HG03103 (cell line): Measurements from ENCODE around the gene GUCA2B.

Source experiments
- ATAC-seq: cut with Tn5 transposase; IDR thresholded peaks from one replicate; pipeline ENCODE4 v1.9.1; 2021; ENCODE audit warnings: low read depth; ENCODE audit not compliant: unreplicated experiment

Gene GUCA2B

GRCh38 chr1:42152907-42153600 is at the start of gene GUCA2B:
GUCA2B (plus strand) TSS chr1:42153410; CDS start chr1:42153451, 41 bp downstream.
- ATAC-seq = no peak

GRCh38 chr1:42105025-42105424 is 48.2 kb upstream of the GUCA2B start:
- ATAC-seq = no peak

GRCh38 chr1:42108309-42108708 is 44.9 kb upstream of the GUCA2B start:
- ATAC-seq = no peak

GRCh38 chr1:42109600-42109999 is 43.6 kb upstream of the GUCA2B start:
- no peak for ATAC-seq

- no peak for ATAC-seq
Measured at GRCh38 chr1:42114229-42114628, 39.0 kb upstream of the GUCA2B start.

- ATAC-seq = no peak
Measured at GRCh38 chr1:42117214-42117613, 36.0 kb upstream of the GUCA2B start.

GRCh38 chr1:42118125-42118524 is 35.1 kb upstream of the GUCA2B start:
- no peak for ATAC-seq

- ATAC-seq = no peak
Measured at GRCh38 chr1:42122408-42122807, 30.8 kb upstream of the GUCA2B start.

GRCh38 chr1:42125552-42125951 is 27.7 kb upstream of the GUCA2B start:
- no peak for ATAC-seq

GRCh38 chr1:42127767-42128166 is 25.4 kb upstream of the GUCA2B start:
- ATAC-seq = no peak

- ATAC-seq = no peak
Measured at GRCh38 chr1:42128499-42128898, 24.7 kb upstream of the GUCA2B start.

GRCh38 chr1:42128964-42129363 is 24.2 kb upstream of the GUCA2B start:
- ATAC-seq = no peak

- no peak for ATAC-seq
Measured at GRCh38 chr1:42130061-42130660, 23.0 kb upstream of the GUCA2B start.

GRCh38 chr1:42133390-42133789 is 19.8 kb upstream of the GUCA2B start:
- ATAC-seq = no peak

- ATAC-seq = no peak
Measured at GRCh38 chr1:42133809-42134526, 19.2 kb upstream of the GUCA2B start.

GRCh38 chr1:42135426-42135825 is 17.8 kb upstream of the GUCA2B start:
- no peak for ATAC-seq

- no peak for ATAC-seq
Measured at GRCh38 chr1:42136466-42136865, 16.7 kb upstream of the GUCA2B start.

- ATAC-seq = no peak
Measured at GRCh38 chr1:42137766-42138165, 15.4 kb upstream of the GUCA2B start.

GRCh38 chr1:42138586-42138985 is 14.6 kb upstream of the GUCA2B start:
- ATAC-seq = no peak

- ATAC-seq = no peak
Measured at GRCh38 chr1:42139444-42139843, 13.8 kb upstream of the GUCA2B start.

- ATAC-seq = no peak
Measured at GRCh38 chr1:42140191-42140590, 13.0 kb upstream of the GUCA2B start.

- no peak for ATAC-seq
Measured at GRCh38 chr1:42141978-42142377, 11.2 kb upstream of the GUCA2B start.
